A549 (cell line): Measurements from ENCODE around the gene NKAIN4.

Experiments
- CHD2 ChIP-seq: fragments of 150-350 bp; IDR thresholded peaks from 2 replicates; pipeline ENCODE4 v1.6.1; 2014; ENCODE audit warnings: low read length; ENCODE audit not compliant: partially characterized antibody
- EP300 ChIP-seq, 2 experiments: fragments of >200 bp; sonication (Bioruptor Twin); formaldehyde crosslinking; IDR thresholded peaks; 2 replicates in 1 of 2; 3 replicates in 1 of 2; pipeline ENCODE4 v1.6.1; 2016 to 2017
- HOXB13 ChIP-seq: fragments of 250-450 bp; sonication (Bioruptor Pico); IDR thresholded peaks from 2 replicates; pipeline ENCODE4 v1.5.0; 2020; ENCODE audit warnings: low read depth, mild to moderate bottlenecking, moderate library complexity
- HOXB5 ChIP-seq: fragments of 250-450 bp; sonication (Bioruptor Pico); IDR thresholded peaks from 2 replicates; pipeline ENCODE4 v1.5.0; 2020; ENCODE audit warnings: mild to moderate bottlenecking, moderate library complexity
- MAFK ChIP-seq: fragments of 450-650 bp; IDR thresholded peaks from 2 replicates; pipeline ENCODE4 v1.6.1; 2014; ENCODE audit not compliant: partially characterized antibody
- MAZ ChIP-seq: fragments of 150-350 bp; IDR thresholded peaks from 2 replicates; pipeline ENCODE4 v1.6.1; 2014; ENCODE audit warnings: antibody characterized with exemption, low read depth, low read length, borderline replicate concordance
- NFE2L2 ChIP-seq: fragments of 150-350 bp; conservative IDR thresholded peaks from 2 replicates; pipeline ENCODE4 v1.6.1; 2014; ENCODE audit warnings: low read length
- POLR2A ChIP-seq: IDR thresholded peaks from 2 replicates; pipeline ENCODE4 v1.6.1; 2012; ENCODE audit warnings: mild to moderate bottlenecking, low read length
- POLR2AphosphoS2 ChIP-seq: conservative IDR thresholded peaks from 2 replicates; pipeline ENCODE4 v1.6.1; 2012; ENCODE audit warnings: low read length, improper control_type of control experiment, inconsistent platforms
- RFX5 ChIP-seq: fragments of 450-650 bp; IDR thresholded peaks from 2 replicates; pipeline ENCODE4 v1.7.1; 2014; ENCODE audit warnings: antibody characterized with exemption, mild to moderate bottlenecking, moderate library complexity
- RNF2 ChIP-seq: fragments of 200-600 bp; sonication (generic); IDR thresholded peaks from 2 replicates; pipeline ENCODE4 v1.6.1; 2016; ENCODE audit warnings: low read depth, mild to moderate bottlenecking, antibody characterized with exemption, moderate library complexity, borderline replicate concordance
- ZSCAN20 ChIP-seq: fragments of 250-450 bp; sonication (Bioruptor Pico); IDR thresholded peaks from 2 replicates; pipeline ENCODE4 v1.8.0; 2022; ENCODE audit warnings: mild to moderate bottlenecking, moderate library complexity
- TF ChIP-seq, protein P1 (sequence below): fragments of >200 bp; sonication (Bioruptor Twin); formaldehyde crosslinking; IDR thresholded peaks from 3 replicates; pipeline ENCODE4 v1.5.1; 2016
- TF ChIP-seq, protein P2 (sequence below): fragments of >200 bp; sonication (Bioruptor Twin); formaldehyde crosslinking; IDR thresholded peaks from 3 replicates; pipeline ENCODE4 v1.6.1; 2016

DNA sequence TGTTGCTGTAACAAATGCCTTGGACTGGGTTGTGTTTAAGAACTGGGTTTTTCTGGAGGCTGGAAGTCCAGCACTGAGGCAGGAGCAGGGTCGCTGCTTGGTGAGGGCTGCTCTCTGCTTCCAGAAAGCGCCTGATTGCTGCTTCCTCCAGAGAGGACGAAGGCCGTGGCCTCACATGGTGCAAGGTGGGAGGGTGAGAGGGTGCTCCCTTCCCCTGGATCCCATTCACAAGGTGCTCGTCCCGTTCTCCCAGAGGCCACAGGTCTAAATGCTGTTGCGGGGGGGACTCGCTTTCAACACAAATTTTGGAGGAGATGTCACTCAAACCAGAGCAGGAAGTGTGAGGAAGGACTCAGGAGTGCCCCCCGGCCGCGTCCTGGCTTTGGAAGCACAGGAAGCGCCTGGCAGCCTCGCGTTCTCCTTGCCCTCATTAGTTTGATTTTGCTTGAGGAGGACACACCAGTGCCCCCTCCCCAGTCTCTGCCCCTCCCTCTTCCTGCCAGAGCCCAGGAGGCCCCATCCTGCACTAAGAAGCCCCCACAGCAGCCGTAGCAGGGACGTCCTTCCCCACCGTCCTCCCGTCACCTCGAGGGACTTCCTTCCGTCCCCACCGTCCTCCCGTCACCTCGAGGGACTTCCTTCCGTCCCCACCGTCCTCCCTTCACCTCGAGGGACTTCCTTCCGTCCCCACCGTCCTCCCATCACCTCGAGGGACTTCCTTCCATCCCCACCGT is 7.7 kb upstream of the NKAIN4 start:
- TF ChIP-seq, protein P1, sequence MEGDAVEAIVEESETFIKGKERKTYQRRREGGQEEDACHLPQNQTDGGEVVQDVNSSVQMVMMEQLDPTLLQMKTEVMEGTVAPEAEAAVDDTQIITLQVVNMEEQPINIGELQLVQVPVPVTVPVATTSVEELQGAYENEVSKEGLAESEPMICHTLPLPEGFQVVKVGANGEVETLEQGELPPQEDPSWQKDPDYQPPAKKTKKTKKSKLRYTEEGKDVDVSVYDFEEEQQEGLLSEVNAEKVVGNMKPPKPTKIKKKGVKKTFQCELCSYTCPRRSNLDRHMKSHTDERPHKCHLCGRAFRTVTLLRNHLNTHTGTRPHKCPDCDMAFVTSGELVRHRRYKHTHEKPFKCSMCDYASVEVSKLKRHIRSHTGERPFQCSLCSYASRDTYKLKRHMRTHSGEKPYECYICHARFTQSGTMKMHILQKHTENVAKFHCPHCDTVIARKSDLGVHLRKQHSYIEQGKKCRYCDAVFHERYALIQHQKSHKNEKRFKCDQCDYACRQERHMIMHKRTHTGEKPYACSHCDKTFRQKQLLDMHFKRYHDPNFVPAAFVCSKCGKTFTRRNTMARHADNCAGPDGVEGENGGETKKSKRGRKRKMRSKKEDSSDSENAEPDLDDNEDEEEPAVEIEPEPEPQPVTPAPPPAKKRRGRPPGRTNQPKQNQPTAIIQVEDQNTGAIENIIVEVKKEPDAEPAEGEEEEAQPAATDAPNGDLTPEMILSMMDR, result no peak
- TF ChIP-seq MAZ (no peak), ZSCAN20 (CRISPR knock-in tag) (no peak), NFE2L2 (no peak), RNF2 (no peak), HOXB13 (CRISPR knock-in tag) (no peak), EP300 (IDR thresholded peaks at IDR 0.05) (no peak), RFX5 (no peak), POLR2AphosphoS2 (no peak), CHD2 (no peak), MAFK (no peak), POLR2A (no peak), HOXB5 (CRISPR knock-in tag) (no peak)
- TF ChIP-seq, protein P2, sequence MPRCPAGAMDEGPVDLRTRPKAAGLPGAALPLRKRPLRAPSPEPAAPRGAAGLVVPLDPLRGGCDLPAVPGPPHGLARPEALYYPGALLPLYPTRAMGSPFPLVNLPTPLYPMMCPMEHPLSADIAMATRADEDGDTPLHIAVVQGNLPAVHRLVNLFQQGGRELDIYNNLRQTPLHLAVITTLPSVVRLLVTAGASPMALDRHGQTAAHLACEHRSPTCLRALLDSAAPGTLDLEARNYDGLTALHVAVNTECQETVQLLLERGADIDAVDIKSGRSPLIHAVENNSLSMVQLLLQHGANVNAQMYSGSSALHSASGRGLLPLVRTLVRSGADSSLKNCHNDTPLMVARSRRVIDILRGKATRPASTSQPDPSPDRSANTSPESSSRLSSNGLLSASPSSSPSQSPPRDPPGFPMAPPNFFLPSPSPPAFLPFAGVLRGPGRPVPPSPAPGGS, result no peak
